ENCODE measurements around the gene KIF1B. TPM values are rescaled to one million over a fixed set of nuclear protein-coding genes. Genes with fewer than 3 reads are reported as not detected.

KIF1B gene
- total and polyA plus RNA-seq, 9 of the 15 experiments (the other 6 are each of a cell fraction or from before 2014, with no cell fraction given) = 2.8 to 19.8 (median 11.9) TPM

DNA sequence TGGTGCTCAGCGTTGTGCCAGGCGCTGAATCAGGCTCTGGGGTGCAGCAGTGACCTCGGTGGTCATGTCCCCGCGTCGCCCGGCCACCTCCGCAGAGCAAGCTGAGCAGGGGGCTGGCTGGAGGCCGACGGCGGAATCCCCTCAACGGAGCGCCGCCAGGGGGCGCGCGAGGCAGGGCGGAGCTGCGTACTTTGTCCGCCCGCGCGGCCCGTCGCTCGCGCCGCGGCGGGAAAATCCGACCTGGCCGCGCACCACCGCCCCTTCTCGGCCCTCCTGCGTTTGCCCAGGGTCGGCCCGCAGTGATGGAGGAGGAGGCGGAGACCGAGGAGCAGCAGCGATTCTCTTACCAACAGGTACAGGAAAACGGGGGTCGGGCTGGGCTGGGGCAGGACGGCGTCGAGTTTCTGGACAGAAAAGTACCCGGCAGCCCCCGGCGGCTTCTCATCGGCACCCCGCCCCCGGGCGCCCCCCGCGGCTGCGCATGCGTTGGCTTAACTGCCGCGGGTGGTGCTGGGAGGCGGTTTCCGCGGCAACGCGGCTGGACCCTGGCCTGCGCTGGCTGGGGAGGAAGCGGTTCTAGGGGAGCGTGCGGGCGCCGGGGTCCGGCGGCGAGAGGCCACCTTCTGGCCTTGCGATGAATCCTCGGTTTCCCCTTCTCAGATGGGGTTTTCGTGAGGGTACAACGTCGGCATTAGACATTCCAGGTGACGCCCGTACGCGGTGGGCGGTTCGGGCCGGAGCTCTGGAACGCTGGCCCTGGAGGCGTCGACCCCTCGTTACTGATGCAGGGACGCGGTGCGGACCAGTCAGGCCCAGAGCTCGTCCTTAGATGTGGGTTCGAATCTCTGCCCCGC is 220.1 kb downstream of the KIF1B start, which contains the start of gene CENPS (continued):
- TF ChIP-seq PCBP1 (IDR thresholded peaks at IDR 0.05; ENCODE audit: low read depth, low read length, poor library complexity, severe bottlenecking) = no peak
- TF ChIP-seq HDAC2 (IDR thresholded peaks at IDR 0.05) = peak; percentile 95
- TF ChIP-seq, protein P1, sequence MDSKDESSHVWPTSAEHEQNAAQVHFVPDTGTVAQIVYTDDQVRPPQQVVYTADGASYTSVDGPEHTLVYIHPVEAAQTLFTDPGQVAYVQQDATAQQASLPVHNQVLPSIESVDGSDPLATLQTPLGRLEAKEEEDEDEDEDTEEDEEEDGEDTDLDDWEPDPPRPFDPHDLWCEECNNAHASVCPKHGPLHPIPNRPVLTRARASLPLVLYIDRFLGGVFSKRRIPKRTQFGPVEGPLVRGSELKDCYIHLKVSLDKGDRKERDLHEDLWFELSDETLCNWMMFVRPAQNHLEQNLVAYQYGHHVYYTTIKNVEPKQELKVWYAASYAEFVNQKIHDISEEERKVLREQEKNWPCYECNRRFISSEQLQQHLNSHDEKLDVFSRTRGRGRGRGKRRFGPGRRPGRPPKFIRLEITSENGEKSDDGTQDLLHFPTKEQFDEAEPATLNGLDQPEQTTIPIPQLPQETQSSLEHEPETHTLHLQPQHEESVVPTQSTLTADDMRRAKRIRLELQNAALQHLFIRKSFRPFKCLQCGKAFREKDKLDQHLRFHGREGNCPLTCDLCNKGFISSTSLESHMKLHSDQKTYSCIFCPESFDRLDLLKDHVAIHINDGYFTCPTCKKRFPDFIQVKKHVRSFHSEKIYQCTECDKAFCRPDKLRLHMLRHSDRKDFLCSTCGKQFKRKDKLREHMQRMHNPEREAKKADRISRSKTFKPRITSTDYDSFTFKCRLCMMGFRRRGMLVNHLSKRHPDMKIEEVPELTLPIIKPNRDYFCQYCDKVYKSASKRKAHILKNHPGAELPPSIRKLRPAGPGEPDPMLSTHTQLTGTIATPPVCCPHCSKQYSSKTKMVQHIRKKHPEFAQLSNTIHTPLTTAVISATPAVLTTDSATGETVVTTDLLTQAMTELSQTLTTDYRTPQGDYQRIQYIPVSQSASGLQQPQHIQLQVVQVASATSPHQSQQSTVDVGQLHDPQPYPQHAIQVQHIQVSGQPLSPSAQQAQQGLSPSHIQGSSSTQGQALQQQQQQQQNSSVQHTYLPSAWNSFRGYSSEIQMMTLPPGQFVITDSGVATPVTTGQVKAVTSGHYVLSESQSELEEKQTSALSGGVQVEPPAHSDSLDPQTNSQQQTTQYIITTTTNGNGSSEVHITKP (IDR thresholded peaks at IDR 0.05; ENCODE audit: partially characterized antibody) = no peak
- no peak for TF ChIP-seq ZNF146 (CRISPR knock-in tag; IDR thresholded peaks at IDR 0.05; ENCODE audit: unreplicated experiment)
- TF ChIP-seq NFE2 (IDR thresholded peaks at IDR 0.05; ENCODE audit: low read depth) = no peak
- TF ChIP-seq POLR2A (conservative IDR thresholded peaks at IDR 0.05) = peak; percentile 81
- TF ChIP-seq ZNF3 (CRISPR knock-in tag; IDR thresholded peaks at IDR 0.05) = no peak
- no peak for TF ChIP-seq BRF1 (IDR thresholded peaks at IDR 0.05; ENCODE audit: borderline replicate concordance, extremely low read depth, insufficient read length)
- peak; percentile 40 for TF ChIP-seq RBM25 (IDR thresholded peaks at IDR 0.05; ENCODE audit: low read depth, low read length, severe bottlenecking)
- TF ChIP-seq MCM2 (IDR thresholded peaks at IDR 0.05; ENCODE audit: low read depth) = no peak
- peak; percentile 71; the same call in 1 of the 2 replicates for TF ChIP-seq ZNF41 (CRISPR knock-in tag; conservative IDR thresholded peaks at IDR 0.05)
- TF ChIP-seq, protein P2, sequence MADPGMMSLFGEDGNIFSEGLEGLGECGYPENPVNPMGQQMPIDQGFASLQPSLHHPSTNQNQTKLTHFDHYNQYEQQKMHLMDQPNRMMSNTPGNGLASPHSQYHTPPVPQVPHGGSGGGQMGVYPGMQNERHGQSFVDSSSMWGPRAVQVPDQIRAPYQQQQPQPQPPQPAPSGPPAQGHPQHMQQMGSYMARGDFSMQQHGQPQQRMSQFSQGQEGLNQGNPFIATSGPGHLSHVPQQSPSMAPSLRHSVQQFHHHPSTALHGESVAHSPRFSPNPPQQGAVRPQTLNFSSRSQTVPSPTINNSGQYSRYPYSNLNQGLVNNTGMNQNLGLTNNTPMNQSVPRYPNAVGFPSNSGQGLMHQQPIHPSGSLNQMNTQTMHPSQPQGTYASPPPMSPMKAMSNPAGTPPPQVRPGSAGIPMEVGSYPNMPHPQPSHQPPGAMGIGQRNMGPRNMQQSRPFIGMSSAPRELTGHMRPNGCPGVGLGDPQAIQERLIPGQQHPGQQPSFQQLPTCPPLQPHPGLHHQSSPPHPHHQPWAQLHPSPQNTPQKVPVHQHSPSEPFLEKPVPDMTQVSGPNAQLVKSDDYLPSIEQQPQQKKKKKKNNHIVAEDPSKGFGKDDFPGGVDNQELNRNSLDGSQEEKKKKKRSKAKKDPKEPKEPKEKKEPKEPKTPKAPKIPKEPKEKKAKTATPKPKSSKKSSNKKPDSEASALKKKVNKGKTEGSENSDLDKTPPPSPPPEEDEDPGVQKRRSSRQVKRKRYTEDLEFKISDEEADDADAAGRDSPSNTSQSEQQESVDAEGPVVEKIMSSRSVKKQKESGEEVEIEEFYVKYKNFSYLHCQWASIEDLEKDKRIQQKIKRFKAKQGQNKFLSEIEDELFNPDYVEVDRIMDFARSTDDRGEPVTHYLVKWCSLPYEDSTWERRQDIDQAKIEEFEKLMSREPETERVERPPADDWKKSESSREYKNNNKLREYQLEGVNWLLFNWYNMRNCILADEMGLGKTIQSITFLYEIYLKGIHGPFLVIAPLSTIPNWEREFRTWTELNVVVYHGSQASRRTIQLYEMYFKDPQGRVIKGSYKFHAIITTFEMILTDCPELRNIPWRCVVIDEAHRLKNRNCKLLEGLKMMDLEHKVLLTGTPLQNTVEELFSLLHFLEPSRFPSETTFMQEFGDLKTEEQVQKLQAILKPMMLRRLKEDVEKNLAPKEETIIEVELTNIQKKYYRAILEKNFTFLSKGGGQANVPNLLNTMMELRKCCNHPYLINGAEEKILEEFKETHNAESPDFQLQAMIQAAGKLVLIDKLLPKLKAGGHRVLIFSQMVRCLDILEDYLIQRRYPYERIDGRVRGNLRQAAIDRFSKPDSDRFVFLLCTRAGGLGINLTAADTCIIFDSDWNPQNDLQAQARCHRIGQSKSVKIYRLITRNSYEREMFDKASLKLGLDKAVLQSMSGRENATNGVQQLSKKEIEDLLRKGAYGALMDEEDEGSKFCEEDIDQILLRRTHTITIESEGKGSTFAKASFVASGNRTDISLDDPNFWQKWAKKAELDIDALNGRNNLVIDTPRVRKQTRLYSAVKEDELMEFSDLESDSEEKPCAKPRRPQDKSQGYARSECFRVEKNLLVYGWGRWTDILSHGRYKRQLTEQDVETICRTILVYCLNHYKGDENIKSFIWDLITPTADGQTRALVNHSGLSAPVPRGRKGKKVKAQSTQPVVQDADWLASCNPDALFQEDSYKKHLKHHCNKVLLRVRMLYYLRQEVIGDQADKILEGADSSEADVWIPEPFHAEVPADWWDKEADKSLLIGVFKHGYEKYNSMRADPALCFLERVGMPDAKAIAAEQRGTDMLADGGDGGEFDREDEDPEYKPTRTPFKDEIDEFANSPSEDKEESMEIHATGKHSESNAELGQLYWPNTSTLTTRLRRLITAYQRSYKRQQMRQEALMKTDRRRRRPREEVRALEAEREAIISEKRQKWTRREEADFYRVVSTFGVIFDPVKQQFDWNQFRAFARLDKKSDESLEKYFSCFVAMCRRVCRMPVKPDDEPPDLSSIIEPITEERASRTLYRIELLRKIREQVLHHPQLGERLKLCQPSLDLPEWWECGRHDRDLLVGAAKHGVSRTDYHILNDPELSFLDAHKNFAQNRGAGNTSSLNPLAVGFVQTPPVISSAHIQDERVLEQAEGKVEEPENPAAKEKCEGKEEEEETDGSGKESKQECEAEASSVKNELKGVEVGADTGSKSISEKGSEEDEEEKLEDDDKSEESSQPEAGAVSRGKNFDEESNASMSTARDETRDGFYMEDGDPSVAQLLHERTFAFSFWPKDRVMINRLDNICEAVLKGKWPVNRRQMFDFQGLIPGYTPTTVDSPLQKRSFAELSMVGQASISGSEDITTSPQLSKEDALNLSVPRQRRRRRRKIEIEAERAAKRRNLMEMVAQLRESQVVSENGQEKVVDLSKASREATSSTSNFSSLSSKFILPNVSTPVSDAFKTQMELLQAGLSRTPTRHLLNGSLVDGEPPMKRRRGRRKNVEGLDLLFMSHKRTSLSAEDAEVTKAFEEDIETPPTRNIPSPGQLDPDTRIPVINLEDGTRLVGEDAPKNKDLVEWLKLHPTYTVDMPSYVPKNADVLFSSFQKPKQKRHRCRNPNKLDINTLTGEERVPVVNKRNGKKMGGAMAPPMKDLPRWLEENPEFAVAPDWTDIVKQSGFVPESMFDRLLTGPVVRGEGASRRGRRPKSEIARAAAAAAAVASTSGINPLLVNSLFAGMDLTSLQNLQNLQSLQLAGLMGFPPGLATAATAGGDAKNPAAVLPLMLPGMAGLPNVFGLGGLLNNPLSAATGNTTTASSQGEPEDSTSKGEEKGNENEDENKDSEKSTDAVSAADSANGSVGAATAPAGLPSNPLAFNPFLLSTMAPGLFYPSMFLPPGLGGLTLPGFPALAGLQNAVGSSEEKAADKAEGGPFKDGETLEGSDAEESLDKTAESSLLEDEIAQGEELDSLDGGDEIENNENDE (IDR thresholded peaks at IDR 0.05; ENCODE audit: low read depth, low read length) = no peak
- no peak; the same call in 1 of the 2 replicates for TF ChIP-seq NCOA1 (IDR thresholded peaks at IDR 0.05; ENCODE audit: low read depth)
